Measurements from ENCODE around the gene PTPN1.
"Not testable (repeated sequence)": the region's sequence is repeated elsewhere in the genome, so short reads cannot be mapped to it uniquely, and the experiment has no call there.

The PTPN1 gene

DNA sequence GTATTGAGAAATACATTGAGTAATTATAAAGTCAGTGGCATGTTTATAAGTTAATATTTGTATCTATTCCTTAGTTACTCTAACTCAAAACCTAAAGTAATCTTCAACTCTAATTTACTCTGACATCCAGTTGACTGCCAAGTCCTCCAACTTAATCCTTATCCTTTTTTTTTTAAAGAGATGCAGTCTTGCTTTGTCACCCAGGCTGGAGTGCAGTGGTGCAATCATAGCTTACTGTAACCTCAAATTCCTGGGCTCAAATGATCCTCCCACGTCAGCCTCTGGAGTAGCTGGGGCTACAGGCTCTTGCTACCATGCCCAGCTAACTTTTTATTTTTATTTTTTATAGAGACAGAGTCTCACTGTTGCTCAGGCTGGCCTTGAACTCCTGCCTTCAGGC lies 24.4 kb downstream of the PTPN1 start:
- DNase-seq, result no peak

DNA sequence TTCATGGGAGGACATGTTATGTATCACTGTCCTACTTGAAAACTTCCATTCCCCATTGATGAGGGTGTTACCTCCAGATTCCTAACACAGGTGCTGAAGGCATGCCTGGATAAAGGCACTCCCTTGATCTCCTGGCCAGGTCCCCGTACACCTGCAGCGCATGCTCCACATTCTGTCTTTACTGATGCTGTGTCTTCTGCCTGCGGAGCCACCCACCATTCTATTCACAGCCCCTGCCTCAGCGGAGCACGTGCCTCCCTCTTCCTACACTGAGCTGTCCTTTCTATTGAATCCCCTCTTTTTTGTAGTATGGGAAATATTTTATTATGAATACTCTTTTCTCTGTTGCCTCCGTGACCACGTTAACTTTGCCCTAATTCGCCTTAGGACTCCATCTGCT lies 25.0 kb downstream of the PTPN1 start:
- no peak for DNase-seq

DNA sequence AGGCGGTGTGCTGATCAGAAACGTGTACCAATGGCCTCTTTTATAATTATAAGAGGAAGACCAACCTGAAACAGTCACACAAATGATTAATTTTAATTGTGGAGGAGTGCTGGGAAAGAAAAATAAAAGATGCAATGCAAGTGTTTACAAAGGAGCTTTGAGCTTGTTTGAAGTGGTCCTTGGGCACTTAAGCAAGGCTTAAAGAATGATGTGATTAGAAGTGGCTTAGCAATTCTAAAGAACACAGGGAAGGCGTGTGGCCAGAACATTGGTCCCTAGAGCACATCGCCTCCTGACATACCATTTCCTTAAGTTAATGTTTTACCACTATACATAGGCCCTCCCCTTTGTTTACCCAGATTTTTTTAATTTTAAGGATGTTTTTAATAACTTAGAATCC lies 26.1 kb downstream of the PTPN1 start:
- no peak for DNase-seq

DNA sequence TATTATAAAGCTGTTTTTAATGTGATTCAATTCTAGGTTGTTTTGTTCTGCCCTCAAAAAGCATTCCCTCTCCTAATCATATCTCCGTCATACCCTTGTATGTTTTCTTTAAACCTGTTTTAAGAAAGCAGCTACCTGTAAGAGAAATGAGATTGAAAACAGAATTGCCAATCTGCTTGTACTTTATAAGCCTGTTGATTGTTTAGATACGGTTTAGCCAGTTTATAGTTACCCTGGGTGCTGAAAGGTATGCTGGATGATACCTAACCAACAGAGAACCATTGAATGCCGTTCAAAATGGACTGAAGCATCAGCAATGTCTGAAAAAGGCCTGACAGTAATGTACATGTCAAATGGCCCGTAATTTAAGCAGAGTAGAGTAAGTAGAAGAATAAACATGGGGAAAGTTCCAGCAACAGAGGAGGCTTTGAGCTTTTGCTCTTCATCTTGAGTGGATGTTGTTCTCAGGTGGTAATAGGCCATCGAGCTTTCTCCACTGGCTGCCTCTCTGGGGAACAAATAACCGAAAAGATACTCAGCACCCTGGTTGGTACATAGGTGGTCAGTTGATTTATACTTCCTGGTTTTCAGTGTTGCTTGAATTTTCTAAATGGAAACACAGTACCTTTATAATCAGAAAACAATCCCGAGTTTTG lies 27.5 kb downstream of the PTPN1 start:
- peak; percentile 52 for DNase-seq

DNA sequence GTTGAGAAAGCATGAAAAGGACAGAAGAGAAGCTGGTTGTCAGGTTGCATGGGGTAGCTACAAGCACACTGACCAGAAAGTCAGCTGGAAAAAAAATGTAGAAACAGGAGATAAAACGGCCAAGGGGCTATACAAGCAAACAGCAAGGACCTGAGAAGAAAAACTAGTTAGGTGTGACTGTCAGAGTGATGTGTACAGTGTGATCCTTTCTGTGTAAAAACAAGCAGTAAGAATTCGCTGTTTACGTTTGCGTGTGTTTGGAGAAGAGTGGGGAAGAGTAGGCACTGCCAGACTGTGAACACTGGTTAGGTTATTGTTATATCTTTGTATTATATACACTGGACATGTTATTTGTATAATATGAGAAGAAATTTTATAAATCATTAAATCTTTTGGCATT lies 28.1 kb downstream of the PTPN1 start:
- no peak for DNase-seq

DNA sequence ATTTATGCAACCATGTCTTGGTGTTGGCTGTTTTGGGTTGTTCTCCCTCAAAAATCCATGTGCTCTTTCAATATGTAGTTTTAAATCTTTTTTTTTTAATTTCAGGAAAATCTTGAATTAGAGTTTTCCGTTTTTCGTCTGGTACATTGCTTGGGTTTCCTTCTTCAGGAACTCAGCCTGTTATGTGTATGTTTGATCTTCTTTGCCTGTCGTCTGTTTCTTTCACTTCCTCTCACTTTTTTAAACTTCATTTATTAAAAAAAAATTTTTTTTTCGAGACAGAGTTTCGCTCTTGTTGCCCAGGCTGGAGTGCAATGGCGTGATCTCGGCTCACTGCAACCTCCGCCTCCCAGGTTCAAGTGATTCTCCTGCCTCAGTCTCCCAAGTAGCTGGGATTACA lies 29.6 kb downstream of the PTPN1 start:
- not testable (repeated sequence) for DNase-seq

DNA sequence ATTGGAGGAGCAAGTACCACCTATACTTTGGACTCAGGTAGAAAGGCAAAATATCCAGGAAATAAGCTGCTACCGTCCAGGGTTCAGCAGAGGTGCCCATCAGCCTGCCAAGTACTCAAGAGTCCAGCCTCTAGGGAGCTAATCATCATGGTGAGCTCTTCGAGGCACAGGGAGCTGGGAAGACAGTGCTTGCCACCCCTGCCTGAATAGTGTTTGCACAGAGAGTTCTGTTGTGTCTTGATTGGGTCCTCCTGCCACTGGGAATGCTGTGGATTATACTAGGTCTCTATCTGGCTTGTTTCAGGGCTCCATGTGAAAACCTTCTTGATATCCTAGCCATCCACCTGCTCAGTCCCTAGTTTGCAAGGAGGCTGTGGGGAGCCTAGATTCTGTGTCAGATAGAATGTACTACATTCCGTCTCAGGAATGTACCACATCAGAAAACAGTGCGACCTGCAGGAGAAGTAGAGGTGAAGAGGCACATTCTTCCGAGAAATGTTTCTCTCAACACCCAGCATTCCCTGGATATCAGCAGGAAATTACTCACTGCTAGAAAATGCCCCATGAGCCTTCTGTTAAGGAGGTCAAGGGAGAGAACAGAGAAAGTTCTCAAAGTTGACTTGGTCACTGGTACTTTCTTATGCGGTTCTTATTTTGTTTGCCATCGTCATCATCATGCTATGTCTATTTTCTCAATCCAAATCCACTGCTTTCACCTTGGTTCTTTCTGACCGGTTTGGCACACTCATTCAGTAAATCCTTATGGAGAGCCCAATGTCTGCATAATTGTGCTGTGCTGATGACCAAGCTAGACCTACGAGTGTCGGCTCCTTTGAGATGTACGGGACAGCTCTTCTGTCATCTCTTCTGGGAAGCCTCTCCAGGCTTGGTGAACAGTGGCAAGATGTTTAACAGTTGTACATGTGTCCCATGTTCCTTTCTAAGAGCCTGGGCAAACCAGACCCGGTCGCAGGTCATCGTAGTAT lies 30.7 kb downstream of the PTPN1 start:
- DNase-seq, result no peak

DNA sequence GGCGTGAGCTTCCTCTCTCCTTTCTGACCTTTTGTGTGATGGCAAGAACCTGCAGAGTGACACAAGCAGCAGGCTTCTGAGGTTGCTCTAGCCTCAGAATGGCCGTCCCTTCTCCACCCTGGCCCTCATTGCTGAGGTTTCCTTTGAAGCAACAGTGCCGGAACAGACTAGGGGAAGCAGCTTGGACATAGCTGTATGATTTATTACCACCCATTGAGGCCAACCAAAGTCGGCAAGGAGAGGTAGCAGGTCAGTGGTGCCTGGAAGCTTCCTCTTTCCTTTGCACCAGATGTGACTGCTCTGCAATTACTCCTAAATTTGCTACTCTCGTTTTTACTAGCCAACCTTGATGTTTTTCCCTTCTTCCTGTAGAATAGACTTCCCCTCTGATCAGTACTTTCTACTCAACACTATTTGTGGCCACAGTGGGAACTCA lies 31.4 kb downstream of the PTPN1 start:
- no peak for DNase-seq

DNA sequence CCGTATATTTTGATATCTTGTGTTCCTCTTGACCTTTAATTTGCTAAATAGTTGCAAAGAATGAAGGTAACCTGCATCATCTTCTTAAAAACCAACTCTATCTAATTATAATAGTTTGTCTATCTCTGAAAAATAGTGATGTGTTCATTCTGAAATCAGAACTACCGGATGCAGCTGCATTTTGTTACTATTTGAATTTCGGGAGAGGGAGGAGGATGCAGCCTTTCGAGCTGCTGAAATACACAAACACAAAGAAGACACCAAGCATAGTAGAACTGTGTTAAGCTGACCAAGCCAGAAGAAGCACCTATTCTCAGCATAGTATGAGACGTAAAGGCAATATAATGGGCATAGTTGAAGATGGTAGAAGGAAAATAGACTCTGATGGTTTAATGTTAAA lies 33.1 kb downstream of the PTPN1 start:
- DNase-seq, result no peak

DNA sequence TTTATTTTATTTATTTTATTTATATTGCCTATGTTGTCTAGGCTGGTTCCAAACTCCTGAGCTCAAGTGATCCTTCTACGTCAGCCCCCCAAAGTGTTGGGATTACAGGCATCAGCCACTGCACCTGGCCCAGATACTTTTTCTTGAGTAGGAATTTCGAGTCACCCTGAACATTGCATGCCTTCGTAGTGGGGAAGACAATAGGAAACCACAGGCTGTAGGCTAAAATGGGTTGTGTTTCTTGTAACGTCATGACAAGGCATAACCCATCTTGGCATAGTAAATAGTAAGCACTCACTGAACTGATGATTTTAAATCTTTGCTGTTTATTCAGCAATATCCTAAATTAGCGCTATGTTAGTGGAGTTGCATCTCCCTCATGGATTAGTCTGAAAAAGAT lies 34.9 kb downstream of the PTPN1 start:
- DNase-seq, result no peak

DNA sequence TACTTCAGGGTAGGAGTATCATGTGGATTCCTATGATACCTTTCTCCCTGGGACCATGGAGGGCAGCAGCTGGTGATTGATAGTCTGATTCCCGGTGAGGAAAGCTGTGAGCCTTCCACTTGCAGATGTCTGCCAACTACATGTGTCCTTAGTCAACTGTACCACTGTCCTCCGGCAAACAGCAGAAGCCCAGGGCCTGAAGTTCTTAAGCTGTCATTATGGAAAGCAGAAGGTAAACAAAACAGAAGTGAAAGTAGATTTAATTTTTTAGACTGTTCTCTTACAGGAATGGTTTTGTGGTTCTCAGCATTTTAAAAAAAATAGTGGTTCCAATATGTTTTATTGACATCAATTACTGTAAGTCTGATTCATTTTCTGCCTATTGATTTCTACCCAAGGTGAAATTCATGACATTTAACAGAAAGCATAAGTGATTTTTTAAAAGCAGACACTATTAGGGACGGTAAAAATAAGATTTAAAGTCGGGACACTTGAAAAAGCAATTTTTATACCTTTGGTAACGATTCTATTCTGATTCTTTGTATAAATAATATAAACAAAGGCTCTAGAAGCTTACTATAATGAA lies 36.6 kb downstream of the PTPN1 start:
- no peak for DNase-seq

DNA sequence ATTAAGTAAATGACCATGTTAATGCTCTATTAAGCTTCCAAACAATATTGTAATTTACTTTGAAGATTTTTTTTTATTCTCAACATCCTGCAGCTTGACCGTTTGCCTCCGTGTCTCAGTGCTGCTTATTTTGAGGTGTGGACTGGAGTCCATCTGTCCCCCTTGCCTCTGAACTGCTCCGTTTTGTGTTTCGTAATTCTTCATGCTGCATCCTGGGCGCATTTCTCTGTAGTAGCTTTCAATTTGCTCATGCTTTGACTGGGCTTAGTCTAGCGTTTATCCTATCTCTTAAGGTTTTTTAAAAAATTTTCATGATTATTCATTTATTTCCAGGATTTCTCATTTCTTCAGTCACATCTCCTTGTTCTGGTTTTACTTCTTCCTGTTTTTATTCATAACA lies 37.8 kb downstream of the PTPN1 start:
- no peak for DNase-seq

DNA sequence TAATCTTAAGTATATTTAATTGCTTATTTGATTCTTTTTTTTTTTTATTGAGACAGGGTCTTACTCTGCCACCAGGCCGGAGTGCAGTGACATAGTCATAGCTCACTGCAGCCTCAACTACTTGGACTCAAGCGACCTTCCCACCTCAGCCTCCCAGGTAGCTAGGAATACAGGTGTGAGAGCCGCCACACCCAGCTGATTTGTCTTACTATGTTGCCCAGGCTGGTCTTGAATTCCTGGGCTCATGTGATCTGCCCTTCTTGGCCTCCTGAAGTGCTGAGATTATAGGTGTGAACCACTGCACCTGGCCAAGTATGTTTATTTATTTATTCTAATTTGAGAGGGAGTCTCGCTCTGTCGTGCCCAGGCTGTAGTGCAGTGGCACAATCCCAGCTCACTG lies 38.2 kb downstream of the PTPN1 start:
- DNase-seq, result no peak

DNA sequence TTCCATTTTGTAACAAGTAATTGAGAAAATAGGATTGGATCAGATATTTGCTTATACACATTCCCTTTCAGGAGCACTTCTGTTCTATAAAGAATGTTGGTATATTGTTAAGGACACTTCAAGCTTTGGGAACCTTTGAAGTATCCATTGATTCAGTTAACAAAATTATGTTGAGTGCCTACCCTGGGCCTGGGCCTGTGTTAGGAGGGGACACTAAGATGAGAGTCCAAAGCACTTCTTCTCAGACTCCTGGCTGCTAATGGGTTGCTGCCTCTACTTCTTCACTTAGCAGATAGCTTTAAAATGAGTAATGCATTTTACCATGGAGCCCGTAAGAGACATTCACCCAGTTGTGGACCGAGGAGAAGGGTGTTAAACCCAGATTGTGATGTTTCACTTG lies 40.3 kb downstream of the PTPN1 start:
- DNase-seq, result no peak

DNA sequence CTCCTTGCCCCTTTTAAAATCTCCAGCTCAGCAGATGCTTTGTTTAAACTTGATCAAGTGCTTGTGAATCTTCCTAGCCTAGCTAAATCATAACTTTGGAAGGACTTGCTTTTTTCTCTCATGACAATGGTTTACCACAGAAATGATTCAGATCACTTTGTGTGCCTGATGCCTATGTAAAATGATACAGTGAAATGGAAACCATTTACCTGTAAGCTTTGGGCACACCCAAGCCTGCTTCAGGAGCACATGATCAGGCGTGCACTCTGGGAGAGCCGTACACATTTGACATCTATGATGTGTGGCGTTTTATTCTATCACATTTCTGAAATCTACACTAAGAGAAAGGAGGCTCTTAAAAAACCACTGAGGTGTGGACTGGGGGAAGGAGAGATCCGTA lies 41.1 kb downstream of the PTPN1 start:
- peak; percentile 57 for DNase-seq

DNA sequence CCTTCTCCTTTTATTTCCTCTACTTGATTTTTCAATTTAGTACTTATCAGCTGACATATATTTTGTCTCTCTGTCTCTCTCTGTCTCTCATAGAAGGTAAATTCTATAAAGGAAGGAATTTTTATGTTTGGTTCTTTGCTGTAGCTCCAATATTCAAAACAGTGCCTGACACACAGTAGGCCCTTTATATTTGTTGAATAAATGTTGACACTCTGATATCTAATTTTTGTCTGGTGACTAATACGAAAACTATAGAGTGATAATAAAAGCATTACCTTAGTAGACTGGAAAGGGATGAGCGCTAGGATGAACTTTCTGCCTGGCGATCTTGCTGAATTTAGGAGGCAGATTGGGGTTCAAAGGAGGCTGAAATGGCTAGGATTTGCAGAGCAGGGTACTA lies 42.8 kb downstream of the PTPN1 start:
- no peak for DNase-seq

DNA sequence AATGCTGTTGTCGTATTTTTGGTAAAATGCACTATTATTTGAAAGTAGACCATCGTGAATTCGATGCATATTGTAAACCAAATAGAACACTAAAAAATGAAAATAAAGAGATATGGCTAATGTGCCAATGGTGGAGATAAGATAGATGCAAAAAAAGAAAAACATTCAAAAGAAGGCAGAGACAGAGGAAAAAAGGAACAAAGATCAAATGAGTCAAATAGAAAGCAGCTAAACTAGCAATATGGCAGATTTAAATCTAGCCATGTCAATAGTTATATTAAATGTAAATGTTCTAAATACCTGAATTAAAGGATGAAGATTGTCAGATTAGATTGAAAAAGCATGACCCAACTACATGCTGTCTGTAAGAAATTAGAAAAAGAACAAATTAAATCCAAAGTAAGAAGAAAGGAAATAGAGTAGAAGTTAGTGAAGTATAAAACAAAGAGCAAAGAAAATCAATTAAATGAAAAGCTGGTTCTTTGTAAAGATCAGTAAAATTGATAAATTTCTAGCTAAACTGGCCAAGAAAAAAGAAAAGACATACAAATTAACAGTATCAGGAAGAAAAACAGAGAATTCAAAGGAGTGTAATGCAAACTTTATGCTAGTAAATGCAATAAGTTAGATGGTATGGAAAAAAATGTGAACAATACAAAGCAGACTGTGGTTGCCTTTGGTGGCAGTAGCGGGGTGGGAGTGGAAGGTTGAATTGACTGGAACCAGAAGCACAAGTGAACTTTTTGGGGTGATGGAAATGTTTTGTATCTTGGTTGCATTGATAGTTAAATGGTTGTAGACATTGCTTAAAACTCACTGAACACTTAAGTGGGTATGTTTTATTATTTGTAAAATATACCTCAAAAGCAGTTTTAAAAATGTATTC lies 44.8 kb downstream of the PTPN1 start:
- DNase-seq, result no peak

DNA sequence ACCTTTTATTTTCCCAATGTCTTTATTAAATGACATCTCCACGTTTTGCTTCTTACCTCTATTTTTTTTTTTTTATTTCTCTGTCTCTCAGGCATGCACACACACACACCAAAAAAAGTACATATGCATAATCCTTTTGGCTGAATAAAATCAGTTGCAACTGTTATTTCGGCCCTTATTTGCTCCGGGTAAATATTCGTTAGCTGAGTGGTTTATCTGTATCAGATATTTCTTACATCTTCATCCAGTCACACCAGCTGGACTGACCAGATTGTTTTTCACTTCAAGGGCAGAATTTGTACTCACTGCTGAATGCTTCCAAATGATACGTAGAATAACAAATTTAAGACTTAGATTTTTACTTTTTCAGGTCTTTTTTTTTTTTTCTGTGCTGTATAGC lies 45.5 kb downstream of the PTPN1 start:
- DNase-seq, result no peak

DNA sequence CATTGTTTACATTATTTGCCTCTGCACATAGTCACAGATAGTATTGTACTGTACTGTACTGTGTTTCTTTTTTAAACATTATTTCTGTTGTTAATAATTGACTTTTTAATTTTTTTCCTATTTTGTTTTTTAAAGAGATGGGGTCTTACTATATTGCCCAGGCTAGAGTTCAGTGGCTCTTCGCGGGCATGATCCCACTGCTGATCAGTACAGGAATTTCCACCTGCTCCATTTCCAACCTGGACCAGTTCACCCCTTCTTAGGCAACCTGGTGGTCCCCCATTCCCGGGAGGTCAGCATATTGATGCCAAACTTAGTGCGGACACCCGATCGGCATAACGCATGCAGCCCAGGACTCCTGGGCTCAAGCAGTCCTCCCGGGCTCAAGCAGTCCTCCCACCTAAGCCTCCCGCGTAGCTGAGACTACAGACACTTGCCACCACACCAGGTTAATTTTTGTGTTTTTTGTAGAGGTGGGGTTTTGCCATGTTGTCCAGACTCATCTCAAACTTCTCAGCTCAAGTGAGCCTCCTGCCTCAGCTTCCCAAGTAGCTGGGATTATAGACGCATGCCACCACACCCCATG lies 47.5 kb downstream of the PTPN1 start:
- no peak for DNase-seq

DNA sequence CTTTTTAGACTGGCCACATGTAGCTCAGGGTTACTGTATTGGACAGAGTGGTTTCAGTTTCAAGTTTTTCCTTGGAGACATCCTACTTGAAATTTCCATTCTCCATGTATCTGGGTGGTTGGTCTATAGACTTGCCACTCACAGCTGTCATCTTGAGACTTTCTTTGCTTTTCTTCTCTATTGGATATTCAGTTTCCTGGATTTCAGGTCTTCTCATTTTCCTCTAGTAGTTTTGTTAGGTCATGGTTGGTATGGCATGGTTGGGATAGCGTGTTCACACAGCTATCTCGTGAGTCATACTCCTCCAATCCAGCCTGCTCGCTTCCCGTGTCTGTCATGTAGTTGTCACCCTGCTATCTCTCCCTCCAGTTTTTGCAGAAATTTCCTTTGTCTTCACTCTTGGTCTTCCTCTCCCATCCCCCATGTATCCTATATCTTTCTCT lies 48.3 kb downstream of the PTPN1 start:
- DNase-seq, result no peak

DNA sequence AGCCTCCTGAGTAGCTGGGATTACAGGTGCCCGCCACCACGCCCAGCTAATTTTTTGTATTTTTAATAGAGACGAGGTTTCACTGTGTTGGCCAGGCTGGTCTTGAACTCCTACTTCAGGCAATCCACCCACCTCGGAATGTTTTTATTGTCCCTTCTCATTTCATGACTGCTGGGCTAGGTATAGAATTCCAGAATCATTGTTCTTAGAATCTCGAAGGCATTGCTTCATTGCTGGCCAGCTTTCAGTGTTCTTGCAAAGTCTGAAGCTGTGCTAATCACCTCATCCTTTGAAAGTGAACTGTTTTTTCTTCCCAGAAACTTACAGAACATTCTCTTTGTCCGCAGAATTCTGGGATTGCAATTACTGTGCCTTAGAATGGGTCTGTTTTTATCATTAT lies 49.0 kb downstream of the PTPN1 start:
- DNase-seq, result no peak

DNA sequence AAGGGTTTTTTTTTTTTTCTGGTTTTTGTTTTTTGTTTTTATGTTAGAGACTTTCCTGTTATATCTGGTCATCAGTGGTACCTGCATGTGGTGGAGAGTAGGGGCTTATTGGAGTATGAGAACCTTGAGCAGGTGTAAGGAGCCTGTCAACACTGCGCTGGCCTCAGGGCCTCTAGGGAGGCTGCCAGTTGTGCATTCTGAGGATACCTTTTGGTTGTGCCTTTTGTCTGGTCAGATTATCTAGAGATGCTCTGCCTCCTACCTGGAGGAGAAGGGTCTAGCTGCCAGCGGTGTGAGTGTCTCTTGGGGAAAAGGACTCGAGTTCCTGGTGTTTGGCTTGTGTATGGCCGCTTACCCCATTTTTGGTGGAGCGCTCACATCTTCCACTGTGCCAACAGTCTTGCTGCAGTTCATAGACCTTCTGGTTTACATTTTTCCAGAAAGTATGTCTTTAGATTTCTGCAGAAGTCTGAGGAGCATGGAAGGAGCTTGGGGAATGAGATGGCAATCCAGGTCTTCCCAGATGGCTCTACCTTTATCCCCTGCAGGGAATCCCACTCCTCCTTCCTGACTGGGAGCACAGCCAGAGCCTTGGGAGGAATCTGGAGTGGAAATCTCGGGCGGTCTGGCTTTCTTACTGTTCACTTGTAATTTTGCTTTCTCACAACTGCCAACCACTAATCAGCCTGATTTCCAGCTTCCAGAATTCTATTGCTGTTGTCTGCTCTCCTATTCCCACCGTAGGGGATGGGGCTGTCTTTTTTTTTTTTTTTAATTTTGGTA lies 49.9 kb downstream of the PTPN1 start:
- DNase-seq, result no peak

Data from NCI-H2029 treated with DMSO at 0.1 percent for 48 hours (cell line).